CD4-positive, alpha-beta T cell treated with Interferon alpha-2 for 1 hour (primary cell): ENCODE data around the gene WWC2.

Experiments
- DNase-seq, 2 donors: peaks; one replicate each; pipeline ENCODE4 v3.0.0-alpha.2; 2020 to 2022

The WWC2 gene

GRCh38 chr4:183211533-183211932 lies 112.5 kb downstream of the WWC2 start:
- DNase-seq = no peak

- DNase-seq = no peak
These were observed 114.9 kb downstream of the WWC2 start for GRCh38 chr4:183213996-183214395.

- DNase-seq = no peak
These were observed 115.9 kb downstream of the WWC2 start for GRCh38 chr4:183214912-183215488.

GRCh38 chr4:183220236-183220635 lies 121.2 kb downstream of the WWC2 start:
- DNase-seq = no peak

GRCh38 chr4:183223053-183223452 lies 124.0 kb downstream of the WWC2 start:
- no peak for DNase-seq

- DNase-seq = no peak
These were observed 130.3 kb downstream of the WWC2 start for GRCh38 chr4:183229397-183229796.

- DNase-seq = no peak
These were observed 141.7 kb downstream of the WWC2 start for GRCh38 chr4:183240581-183241321.

- no peak for DNase-seq
These were observed 142.2 kb downstream of the WWC2 start for GRCh38 chr4:183241322-183241640.

GRCh38 chr4:183241721-183242151 lies 142.7 kb downstream of the WWC2 start:
- no peak for DNase-seq

- DNase-seq = no peak
These were observed 143.2 kb downstream of the WWC2 start for GRCh38 chr4:183242291-183242690.

GRCh38 chr4:183244019-183244418 lies 145.0 kb downstream of the WWC2 start:
- no peak for DNase-seq

- DNase-seq = no peak
These were observed 145.4 kb downstream of the WWC2 start for GRCh38 chr4:183244506-183244905.

- DNase-seq = no peak
These were observed 149.1 kb downstream of the WWC2 start for GRCh38 chr4:183248201-183248600.

GRCh38 chr4:183249854-183250253 lies 150.8 kb downstream of the WWC2 start:
- peak in 1 of 2 donors; percentile 16 for DNase-seq

- no peak for DNase-seq
These were observed 151.8 kb downstream of the WWC2 start for GRCh38 chr4:183250831-183251230.

- DNase-seq = no peak
These were observed 153.9 kb downstream of the WWC2 start for GRCh38 chr4:183252959-183253358.

GRCh38 chr4:183253451-183253850 lies 154.4 kb downstream of the WWC2 start:
- no peak for DNase-seq

- DNase-seq = no peak
These were observed 155.1 kb downstream of the WWC2 start for GRCh38 chr4:183254162-183254561.

- no peak for DNase-seq
These were observed 156.4 kb downstream of the WWC2 start for GRCh38 chr4:183255487-183255886.

GRCh38 chr4:183256343-183256742 lies 157.3 kb downstream of the WWC2 start:
- no peak for DNase-seq

GRCh38 chr4:183256756-183257385 lies 157.8 kb downstream of the WWC2 start:
- DNase-seq = peak; percentile 24 to 36

- no peak for DNase-seq
These were observed 158.8 kb downstream of the WWC2 start for GRCh38 chr4:183257808-183258207.

- DNase-seq = no peak
These were observed 161.6 kb downstream of the WWC2 start for GRCh38 chr4:183260491-183261151.
